COR-L47 (cell line): Measurements from ENCODE around the gene SAE1.
"Not testable (repeated sequence)": the region's sequence is repeated elsewhere in the genome, so short reads cannot be mapped to it uniquely, and the experiment has no call there.

Experiments used
- DNase-seq: peaks from one replicate; lab custom pipeline; 2025; lab: John Stamatoyannopoulos, UW

SAE1 gene

GRCh38 chr19:47130589-47131227 lies at the start of gene SAE1:
Gene SAE1, plus strand, starts transcription at chr19:47130835. Its CDS starts 96 bp downstream, at chr19:47130931.
- DNase-seq, result peak; percentile 99

GRCh38 chr19:47081095-47081494 lies 49.5 kb upstream of the SAE1 start:
- no peak for DNase-seq

GRCh38 chr19:47082493-47082892 lies 48.1 kb upstream of the SAE1 start:
- DNase-seq, result no peak

GRCh38 chr19:47084879-47085439 lies 45.7 kb upstream of the SAE1 start:
- DNase-seq, result no peak

GRCh38 chr19:47086280-47086679 lies 44.4 kb upstream of the SAE1 start:
- no peak for DNase-seq

- no peak for DNase-seq
Observed at GRCh38 chr19:47089767-47090350, 40.8 kb upstream of the SAE1 start.

- no peak for DNase-seq
Observed at GRCh38 chr19:47093254-47093653, 37.4 kb upstream of the SAE1 start.

GRCh38 chr19:47093841-47094240 lies 36.8 kb upstream of the SAE1 start:
- DNase-seq, result no peak

- no peak for DNase-seq
Observed at GRCh38 chr19:47094557-47095475, 35.8 kb upstream of the SAE1 start.

GRCh38 chr19:47095476-47096099 lies 35.0 kb upstream of the SAE1 start:
- DNase-seq, result no peak

- DNase-seq, result no peak
Observed at GRCh38 chr19:47096100-47096704, 34.4 kb upstream of the SAE1 start.

GRCh38 chr19:47096721-47097120 lies 33.9 kb upstream of the SAE1 start:
- DNase-seq, result no peak

GRCh38 chr19:47097396-47098201 lies 33.0 kb upstream of the SAE1 start:
- no peak for DNase-seq

GRCh38 chr19:47098608-47099007 lies 32.0 kb upstream of the SAE1 start:
- no peak for DNase-seq

- no peak for DNase-seq
Observed at GRCh38 chr19:47099576-47100050, 31.0 kb upstream of the SAE1 start.

GRCh38 chr19:47100290-47100689 lies 30.3 kb upstream of the SAE1 start:
- no peak for DNase-seq

- not testable (repeated sequence) for DNase-seq
Observed at GRCh38 chr19:47101116-47101515, 29.5 kb upstream of the SAE1 start.

- DNase-seq, result no peak
Observed at GRCh38 chr19:47102346-47103060, 28.1 kb upstream of the SAE1 start.

GRCh38 chr19:47104680-47105079 lies 26.0 kb upstream of the SAE1 start:
- no peak for DNase-seq

GRCh38 chr19:47105874-47106273 lies 24.8 kb upstream of the SAE1 start:
- DNase-seq, result no peak
